Measurements from ENCODE around the gene TMIE.
"Not testable (repeated sequence)": the region's sequence is repeated elsewhere in the genome, so short reads cannot be mapped to it uniquely, and the experiment has no call there.

The TMIE gene

DNA sequence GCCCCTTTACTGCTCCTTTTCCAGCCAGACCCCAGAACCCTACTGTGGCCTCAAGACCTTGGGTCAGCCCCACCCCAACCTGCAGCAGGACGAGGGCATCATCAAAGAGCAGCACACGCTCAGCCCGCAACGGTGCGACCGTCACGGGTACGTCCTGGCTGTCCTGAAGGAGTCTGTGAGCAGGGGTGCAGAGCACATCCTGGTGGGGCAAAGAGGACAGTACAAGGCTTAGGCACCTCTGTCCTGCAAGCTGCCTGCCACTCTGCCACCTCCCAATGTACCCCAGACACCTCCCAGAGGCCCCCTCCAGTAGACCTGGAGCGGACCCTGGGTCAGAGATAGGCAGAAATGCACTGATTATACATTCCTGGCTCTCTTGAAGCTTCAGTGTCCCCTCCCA lies 15.7 kb upstream of the TMIE start:
- DNase-seq (ENCODE audit: low read depth, low spot score) = no peak

GRCh38 chr3:46690798-46691197 lies 10.4 kb upstream of the TMIE start:
- no peak for DNase-seq (ENCODE audit: low read depth, low spot score)

DNA sequence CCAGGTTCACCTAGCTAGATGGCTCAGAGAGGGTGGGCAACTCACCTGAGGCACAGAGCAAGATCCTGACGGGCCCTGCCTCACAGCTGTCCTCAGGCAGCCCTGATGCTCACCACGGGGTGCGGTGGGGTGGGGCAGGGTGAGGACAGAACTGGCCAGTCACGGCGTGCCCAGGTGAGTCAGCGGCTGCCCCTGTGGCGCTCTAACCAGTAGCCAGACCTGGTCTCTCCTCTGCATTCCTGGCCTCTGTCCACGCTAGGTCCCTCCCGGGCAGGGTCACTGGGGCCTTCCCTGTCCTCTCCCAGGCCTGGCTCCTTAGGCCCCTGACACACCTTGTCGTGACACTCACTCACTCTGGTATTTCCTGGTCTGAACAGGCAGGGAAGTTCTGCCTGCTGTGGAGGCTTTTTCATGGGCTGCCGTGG lies 8.6 kb upstream of the TMIE start:
- DNase-seq (ENCODE audit: low read depth, low spot score) = no peak

DNA sequence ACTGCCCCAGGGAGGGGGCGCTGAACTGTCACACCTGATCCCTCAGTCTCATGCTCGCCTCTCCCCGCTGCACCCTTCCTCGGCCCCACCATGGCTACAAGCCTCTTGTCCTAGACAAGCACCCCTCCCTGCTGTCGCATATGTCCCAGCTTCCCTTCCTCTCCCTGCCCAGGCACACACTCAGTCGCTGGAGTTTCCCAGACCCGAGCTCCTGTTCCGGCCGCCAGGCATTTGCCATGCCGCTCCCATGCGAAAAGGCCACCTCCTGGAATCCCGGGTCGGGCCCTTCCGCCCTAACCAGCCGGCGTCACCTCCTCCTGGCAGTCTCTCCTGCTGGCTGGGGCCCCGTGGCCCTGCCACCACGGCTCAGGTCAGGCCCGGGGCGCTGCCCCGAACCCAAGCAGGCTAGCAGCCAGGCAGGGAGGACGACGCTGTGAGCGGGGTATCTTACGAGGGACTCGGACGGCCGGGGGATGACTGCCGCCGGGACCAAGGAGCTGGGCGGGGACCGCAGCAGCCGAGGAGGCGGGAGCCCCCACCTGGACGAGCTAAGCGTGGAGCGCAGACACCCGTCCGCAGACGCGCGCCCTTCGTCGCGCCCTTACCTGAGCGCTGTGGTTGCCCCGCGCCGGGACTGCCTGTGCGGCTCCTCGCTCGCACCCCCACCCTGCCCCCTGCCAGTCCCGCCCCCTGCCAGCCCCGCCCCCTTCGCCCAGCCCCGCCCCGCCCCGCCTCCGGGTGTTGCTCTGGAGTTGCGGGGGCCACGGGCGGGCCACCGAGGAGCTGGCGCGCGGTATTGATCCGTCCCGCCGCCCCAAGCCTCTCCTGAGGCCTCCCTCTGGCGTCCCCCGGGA lies 7.9 kb upstream of the TMIE start, which contains the start of gene ALS2CL:
TSS of gene ALS2CL (minus strand) at position 642 of the 854 bp plus-strand sequence. CDS start 4,239 bp downstream, outside the sequence.
- no peak for DNase-seq (ENCODE audit: low read depth, low spot score)

DNA sequence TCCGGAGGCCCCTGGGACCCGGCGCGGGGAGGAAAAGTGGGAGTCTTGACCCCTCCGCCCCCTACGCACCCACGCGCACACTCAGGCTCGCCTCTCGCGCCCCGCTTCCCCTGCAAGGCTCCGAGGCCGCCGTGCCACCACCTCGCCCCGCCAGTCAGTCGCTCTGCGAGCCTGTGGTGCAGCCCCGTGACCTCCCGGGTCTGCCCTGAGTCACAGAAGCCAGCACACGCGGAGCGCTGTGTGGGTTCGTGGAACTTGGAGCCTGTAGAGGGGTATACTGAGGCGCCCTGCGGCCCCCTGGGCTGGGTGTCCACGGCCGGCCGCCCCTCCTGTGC lies 7.3 kb upstream of the TMIE start:
- DNase-seq (ENCODE audit: low read depth, low spot score) = no peak

GRCh38 chr3:46694520-46694919 lies 6.7 kb upstream of the TMIE start:
- no peak for DNase-seq (ENCODE audit: low read depth, low spot score)

DNA sequence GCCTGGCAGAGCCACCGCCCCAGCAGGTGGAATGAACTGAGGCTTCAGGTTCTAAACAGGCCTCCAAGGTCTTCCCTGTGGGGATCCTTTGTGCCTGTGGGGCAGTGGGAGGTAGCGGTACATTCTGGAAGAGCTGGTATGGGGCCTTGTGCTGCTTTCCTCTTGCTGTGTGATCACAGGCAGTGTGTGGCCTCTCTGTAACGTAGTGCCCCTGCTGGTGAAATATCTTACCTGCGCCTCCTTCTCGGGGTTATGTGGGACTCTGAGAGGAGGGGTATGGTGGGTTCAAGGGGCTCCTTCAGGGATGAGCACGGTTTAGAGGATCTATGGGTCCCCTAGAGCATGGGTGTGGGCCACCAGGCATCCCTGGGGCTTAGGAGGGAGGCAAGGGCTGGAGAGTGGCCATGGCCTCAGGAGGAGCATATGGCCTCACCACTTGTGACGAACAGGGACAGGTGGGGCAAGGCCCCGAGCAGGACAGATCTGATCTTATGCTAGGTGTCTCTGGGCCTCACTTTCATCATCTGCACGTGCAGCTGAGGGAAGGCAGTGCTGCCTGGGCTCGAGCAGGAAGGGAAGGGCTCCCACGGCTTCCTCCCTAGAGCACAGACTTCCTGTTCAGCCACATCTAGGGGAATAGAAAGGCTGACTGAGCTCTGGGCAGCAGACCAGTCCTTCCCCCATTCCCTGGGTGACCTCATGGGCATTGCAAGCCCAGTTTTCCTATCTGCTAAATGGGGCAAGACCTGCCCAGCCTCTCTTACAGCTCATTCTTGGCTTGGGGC lies 5.8 kb upstream of the TMIE start:
- DNase-seq (ENCODE audit: low read depth, low spot score) = peak; percentile 70

DNA sequence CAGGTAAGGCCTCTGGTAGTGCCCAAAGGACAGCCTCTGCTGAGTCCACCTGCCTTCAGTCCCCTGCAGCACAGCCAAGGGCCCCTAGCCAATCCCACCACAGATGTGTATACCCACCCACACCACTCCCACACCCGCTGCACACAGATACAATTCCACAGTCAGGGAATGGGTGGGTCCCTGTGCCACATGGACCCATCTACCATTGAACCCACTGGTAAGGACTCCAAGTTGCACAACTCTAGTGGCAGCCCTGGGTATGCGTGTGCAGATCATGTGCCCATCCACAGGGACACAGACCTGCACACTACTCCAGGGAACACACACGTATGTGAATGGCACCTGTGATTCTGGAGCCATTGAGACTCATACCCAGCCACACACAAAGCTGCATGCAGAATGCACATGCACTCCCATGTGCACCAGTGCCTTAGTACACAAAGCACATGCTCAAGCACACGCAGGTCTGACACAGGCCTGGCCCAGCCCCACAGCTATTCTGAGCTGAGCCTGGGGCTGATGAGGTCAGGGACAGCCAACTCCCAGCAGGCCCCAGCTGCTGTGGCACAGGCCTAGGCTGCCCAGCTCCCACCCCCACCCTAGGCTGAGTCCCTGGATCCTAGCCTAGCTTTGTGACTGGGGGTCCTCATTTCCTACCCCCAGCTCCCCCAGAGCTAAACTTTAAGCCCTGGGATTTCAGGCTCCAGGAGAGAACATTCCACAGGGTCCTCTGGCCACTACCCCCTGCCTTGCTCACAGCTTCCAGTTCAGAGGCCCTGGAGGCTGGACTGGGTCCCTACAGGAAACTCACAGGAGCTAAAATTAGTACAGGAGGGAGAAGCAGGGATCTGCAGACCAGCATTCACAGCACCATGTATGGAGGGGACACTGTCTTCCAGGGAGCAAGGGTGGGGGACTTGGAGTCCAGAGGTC lies 5.0 kb upstream of the TMIE start:
- no peak for DNase-seq (ENCODE audit: low read depth, low spot score)

DNA sequence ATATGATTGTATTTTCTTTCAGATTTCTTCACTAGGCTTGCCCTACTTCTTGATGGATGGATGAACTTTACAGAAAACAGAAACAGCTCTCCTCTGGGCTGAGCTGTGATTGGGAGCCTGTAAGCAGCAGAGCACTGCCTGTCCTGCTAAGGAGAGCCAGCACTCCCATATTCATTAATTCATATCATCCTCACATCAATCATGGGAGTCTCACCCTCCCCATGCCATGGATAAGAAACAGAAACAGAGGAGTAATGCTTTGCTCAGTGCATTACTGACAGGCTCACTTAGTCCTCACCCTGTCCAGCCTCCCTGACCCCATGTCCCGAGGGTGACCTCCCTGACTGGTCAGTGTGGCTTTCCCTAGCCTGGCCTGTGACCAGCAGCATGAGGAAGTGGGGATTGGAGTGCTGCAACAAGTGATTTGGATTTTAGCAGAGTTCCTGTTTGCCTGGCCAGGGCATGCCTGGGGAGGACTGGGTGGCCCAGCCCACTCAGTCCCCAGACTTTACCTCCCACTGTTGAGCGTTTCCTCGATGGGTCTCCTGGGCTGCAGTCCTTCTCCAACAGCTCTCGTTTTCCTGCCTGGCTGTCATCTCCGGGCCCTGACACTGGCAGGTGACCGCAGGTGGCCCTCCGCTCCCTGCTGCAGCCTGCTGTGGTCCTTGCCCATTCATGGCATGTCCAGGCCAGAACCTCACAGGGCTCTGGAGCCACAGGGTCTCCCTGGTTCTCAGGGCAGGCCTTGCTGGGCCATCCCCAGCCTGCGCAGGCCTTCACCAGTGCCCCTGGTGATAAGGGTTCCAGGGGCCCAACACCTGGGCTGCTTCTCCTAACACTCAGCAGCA lies 1.3 kb upstream of the TMIE start:
- no peak for DNase-seq (ENCODE audit: low read depth, low spot score)

- DNase-seq (ENCODE audit: low read depth, low spot score) = no peak
Observed at GRCh38 chr3:46700772-46701171, 420 bp upstream of the TMIE start.

DNA sequence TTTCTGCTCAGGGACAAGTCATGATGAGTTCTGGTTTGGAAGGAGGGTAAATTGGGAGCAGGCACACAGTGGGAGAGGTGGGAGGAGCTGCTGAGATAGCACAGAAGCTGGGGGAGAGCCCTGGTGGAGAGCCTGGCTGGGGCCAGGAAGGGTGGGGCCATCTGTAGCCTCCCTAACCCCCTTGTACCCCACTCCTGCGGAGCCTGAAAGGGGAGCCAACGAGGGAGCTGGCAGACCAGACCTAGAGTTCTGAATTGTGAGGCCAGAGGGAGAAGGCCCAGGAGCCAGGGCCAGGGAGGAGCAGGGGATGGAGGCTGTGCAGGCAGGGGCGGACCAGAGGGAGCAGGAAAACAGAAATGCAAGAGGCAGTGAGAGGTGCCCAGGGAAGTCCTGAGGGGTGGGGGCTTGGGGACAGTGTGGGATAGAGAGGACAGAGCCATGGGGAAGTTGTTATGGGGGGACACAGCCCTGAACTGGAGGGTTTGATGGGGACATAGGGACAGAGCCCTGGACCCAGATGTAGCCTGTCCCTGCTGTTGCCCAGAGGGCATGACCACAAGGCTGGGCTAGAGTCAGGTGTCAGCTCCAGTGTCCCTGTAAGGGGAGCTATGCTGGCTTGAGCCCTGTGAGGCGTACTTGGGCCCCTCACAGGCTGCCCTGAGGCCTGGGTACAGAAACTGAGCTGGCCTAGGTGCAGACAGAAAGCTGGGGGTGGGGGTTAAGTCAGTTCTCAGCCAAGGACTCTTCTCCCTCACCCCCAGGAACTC lies 1.2 kb downstream of the TMIE start:
- no peak for DNase-seq (ENCODE audit: low read depth, low spot score)

- no peak for DNase-seq (ENCODE audit: low read depth, low spot score)
Observed at GRCh38 chr3:46703013-46703520, 1.9 kb downstream of the TMIE start.

GRCh38 chr3:46704346-46704745 lies 3.2 kb downstream of the TMIE start:
- not testable (repeated sequence) for DNase-seq (ENCODE audit: low read depth, low spot score)

DNA sequence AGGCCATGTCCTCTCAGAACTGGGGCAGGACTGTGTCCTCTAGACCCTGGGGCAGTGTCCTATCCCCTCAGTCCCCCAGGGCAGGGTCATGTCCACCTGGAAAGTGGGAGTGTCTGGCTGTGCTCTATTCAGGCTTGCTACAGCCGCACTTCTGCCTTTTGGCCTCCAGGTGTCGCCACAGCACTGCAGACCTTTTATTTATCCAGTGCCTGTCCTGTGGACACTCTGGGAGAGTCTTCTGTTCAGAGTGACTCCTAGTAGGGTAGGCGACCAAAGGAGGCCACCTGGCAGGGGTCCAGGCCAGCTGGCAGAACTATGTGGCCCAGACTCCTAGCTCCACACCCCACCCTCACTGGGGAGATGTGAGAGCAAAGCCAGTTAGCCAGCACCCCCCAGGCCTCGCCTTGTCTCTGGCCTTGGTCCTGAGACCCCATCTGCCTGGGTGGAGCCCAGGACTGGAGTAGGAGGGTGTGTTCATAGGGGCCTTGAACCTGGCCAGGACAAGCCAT lies 3.9 kb downstream of the TMIE start:
- no peak for DNase-seq (ENCODE audit: low read depth, low spot score)

GRCh38 chr3:46705751-46706552 lies 4.8 kb downstream of the TMIE start:
- DNase-seq (ENCODE audit: low read depth, low spot score) = no peak

DNA sequence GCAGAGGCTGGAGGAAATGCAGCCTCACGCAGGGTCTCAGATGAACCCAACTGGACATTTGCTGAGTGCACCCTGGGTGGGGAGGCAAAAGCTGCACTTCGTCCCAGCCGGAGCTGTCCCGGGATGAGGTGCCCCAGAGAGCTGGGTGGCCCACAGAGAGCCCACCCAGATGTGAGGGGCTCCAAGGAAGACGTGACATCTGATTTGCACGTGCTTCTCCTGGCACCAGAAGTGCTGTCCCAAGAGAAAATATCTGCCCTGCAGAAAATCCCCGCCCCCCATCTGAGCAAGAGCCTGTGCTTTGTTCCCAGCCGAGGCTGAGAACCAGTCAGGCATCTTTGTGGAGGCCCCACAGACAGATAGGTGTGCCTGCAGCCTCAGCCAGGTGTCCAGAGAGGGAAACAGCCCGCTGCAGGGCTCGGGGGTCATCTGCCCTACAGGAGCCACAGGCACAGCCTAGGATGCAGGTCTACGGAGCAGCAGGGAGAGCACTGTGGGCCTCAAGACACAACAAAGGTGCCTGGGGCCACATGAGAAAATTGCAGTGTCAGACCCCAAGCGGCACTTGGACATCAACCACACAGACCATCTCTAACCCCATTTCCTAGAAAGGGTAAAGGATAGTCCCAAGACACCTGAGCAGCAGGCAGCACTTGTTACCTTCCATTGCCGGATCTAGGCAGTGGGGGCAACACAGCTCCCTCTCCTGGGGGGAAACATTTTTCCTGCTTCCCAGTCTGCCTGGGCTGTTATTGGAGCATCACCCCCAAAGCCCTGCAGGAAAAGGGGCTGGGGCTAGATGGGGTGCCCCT lies 5.8 kb downstream of the TMIE start:
- no peak for DNase-seq (ENCODE audit: low read depth, low spot score)

GRCh38 chr3:46707601-46708011 lies 6.4 kb downstream of the TMIE start:
- DNase-seq (ENCODE audit: low read depth, low spot score) = no peak

Measured in iPS DF 19.7 (cell line).